ENCODE results near the gene ZNF680.

GRCh38 chr7:64555046-64555445 lies 7.8 kb downstream of the ZNF680 start:
- TF ChIP-seq CTCF (IDR thresholded peaks at IDR 0.05; ENCODE audit: low read depth, low read length, poor library complexity, severe bottlenecking) (no peak), EZH2phosphoT487 (IDR thresholded peaks at IDR 0.05; ENCODE audit: borderline replicate concordance, low read length) (no peak)

Measured in DOHH2 (cell line).